GM23248 (cell line): ENCODE results near the gene PDE3B.
"Not testable (repeated sequence)": the region's sequence is repeated elsewhere in the genome, so short reads cannot be mapped to it uniquely, and the experiment has no call there.

Experiments used
- EZH2 ChIP-seq: fragments of 200-600 bp; sonication (generic); IDR thresholded peaks from 2 replicates; pipeline ENCODE4 v1.6.1; 2018; ENCODE audit warnings: antibody characterized with exemption, mild to moderate bottlenecking; ENCODE audit not compliant: insufficient read depth, poor library complexity, severe bottlenecking
- EZH2phosphoT487 ChIP-seq: fragments of 200-600 bp; sonication (generic); IDR thresholded peaks from 2 replicates; pipeline ENCODE4 v1.6.1; 2018; ENCODE audit warnings: antibody characterized with exemption, moderate library complexity, mild to moderate bottlenecking, low read depth; ENCODE audit not compliant: insufficient read depth

GRCh38 chr11:14883683-14884082 lies 240.1 kb downstream of the PDE3B start:
- TF ChIP-seq EZH2, EZH2phosphoT487: not testable (repeated sequence)
